ENCODE data around the gene SELENOS.
"Not testable (repeated sequence)": the region's sequence is repeated elsewhere in the genome, so short reads cannot be mapped to it uniquely, and the experiment has no call there.

Gene SELENOS

GRCh38 chr15:101287342-101287741, 10.1 kb upstream of the SELENOS start:
- DNase-seq; in situ Hi-C loops (cut with MboI; ENCODE audit: low pct_unique_long_range_greater_than_20kb, low sequenced_read_pairs): not testable (repeated sequence)

- no peak for DNase-seq
- in situ Hi-C loops (cut with MboI; ENCODE audit: low pct_unique_long_range_greater_than_20kb, low sequenced_read_pairs) = no loop called here
Measured at GRCh38 chr15:101286471-101287114, 9.3 kb upstream of the SELENOS start.

GRCh38 chr15:101283931-101284330, 6.6 kb upstream of the SELENOS start:
- in situ Hi-C loops (cut with MboI; ENCODE audit: low pct_unique_long_range_greater_than_20kb, low sequenced_read_pairs) = no loop called here
- DNase-seq = no peak

- in situ Hi-C loops (cut with MboI; ENCODE audit: low pct_unique_long_range_greater_than_20kb, low sequenced_read_pairs) = no loop called here
- no peak for DNase-seq
Measured at GRCh38 chr15:101280007-101280406, 2.7 kb upstream of the SELENOS start.

GRCh38 chr15:101277943-101278564, 769 bp upstream of the SELENOS start:
- DNase-seq = no peak
- in situ Hi-C loops (cut with MboI; ENCODE audit: low pct_unique_long_range_greater_than_20kb, low sequenced_read_pairs) = no loop called here

- DNase-seq = peak; percentile 64
- in situ Hi-C loops (cut with MboI; ENCODE audit: low pct_unique_long_range_greater_than_20kb, low sequenced_read_pairs) = no loop called here
Measured at GRCh38 chr15:101276501-101277037, 716 bp downstream of the SELENOS start.

GRCh38 chr15:101275018-101275417, 2.3 kb downstream of the SELENOS start:
- in situ Hi-C loops (cut with MboI; ENCODE audit: low pct_unique_long_range_greater_than_20kb, low sequenced_read_pairs) = no loop called here
- DNase-seq = no peak

- in situ Hi-C loops (cut with MboI; ENCODE audit: low pct_unique_long_range_greater_than_20kb, low sequenced_read_pairs) = loop anchor here (25.0 kb wide), 1 partner anchor 636 kb away; no protein-coding TSS in a partner anchor
- DNase-seq = no peak
Measured at GRCh38 chr15:101273534-101273933, 3.8 kb downstream of the SELENOS start.

GRCh38 chr15:101272584-101272983, 4.7 kb downstream of the SELENOS start:
- DNase-seq = no peak

GRCh38 chr15:101269479-101270223, 7.6 kb downstream of the SELENOS start:
- DNase-seq = no peak
- in situ Hi-C loops (cut with MboI; ENCODE audit: low pct_unique_long_range_greater_than_20kb, low sequenced_read_pairs) = loop anchor here (25.0 kb wide), 1 partner anchor 632 kb away; no protein-coding TSS in a partner anchor

More at GRCh38 chr15:101272584-101272983, 4.7 kb downstream of the SELENOS start:
- in situ Hi-C loops (cut with MboI; ENCODE audit: low pct_unique_long_range_greater_than_20kb, low sequenced_read_pairs) = loop anchor here (25.0 kb wide), 1 partner anchor 635 kb away; no protein-coding TSS in a partner anchor

- in situ Hi-C loops (cut with MboI; ENCODE audit: low pct_unique_long_range_greater_than_20kb, low sequenced_read_pairs) = loop anchor here (25.0 kb wide), 1 partner anchor 630 kb away; no protein-coding TSS in a partner anchor
Measured at GRCh38 chr15:101267320-101268104, 9.8 kb downstream of the SELENOS start.

GRCh38 chr15:101266787-101267186, 10.5 kb downstream of the SELENOS start:
- DNase-seq = no peak
- in situ Hi-C loops (cut with MboI; ENCODE audit: low pct_unique_long_range_greater_than_20kb, low sequenced_read_pairs) = loop anchor here (25.0 kb wide), 1 partner anchor 629 kb away; no protein-coding TSS in a partner anchor

More at GRCh38 chr15:101267320-101268104, 9.8 kb downstream of the SELENOS start:
- DNase-seq = no peak

- in situ Hi-C loops (cut with MboI; ENCODE audit: low pct_unique_long_range_greater_than_20kb, low sequenced_read_pairs) = loop anchor here (25.0 kb wide), 1 partner anchor 629 kb away; no protein-coding TSS in a partner anchor
- no peak for DNase-seq
Measured at GRCh38 chr15:101266034-101266433, 11.3 kb downstream of the SELENOS start.

- no peak for DNase-seq
- in situ Hi-C loops (cut with MboI; ENCODE audit: low pct_unique_long_range_greater_than_20kb, low sequenced_read_pairs) = loop anchor here (5.0 to 25.0 kb wide), 2 partner anchors 238 to 628 kb away; no protein-coding TSS in a partner anchor
Measured at GRCh38 chr15:101264911-101265641, 12.2 kb downstream of the SELENOS start.

GRCh38 chr15:101264011-101264410, 13.3 kb downstream of the SELENOS start:
- in situ Hi-C loops (cut with MboI; ENCODE audit: low pct_unique_long_range_greater_than_20kb, low sequenced_read_pairs) = loop anchor here (5.0 to 25.0 kb wide), 2 partner anchors 237 to 627 kb away; no protein-coding TSS in a partner anchor
- DNase-seq = no peak

GRCh38 chr15:101262551-101262950, 14.7 kb downstream of the SELENOS start:
- in situ Hi-C loops (cut with MboI; ENCODE audit: low pct_unique_long_range_greater_than_20kb, low sequenced_read_pairs) = loop anchor here (5.0 to 25.0 kb wide), 2 partner anchors 235 to 625 kb away; no protein-coding TSS in a partner anchor
- no peak for DNase-seq

- in situ Hi-C loops (cut with MboI; ENCODE audit: low pct_unique_long_range_greater_than_20kb, low sequenced_read_pairs) = loop anchor here (25.0 kb wide), 1 partner anchor 621 kb away; no protein-coding TSS in a partner anchor
- DNase-seq = peak; percentile 73
Measured at GRCh38 chr15:101258238-101259144, 18.8 kb downstream of the SELENOS start.

All from KBM-7 (cell line).